A549 (cell line): ENCODE results near the gene EEFSEC. TPM values are rescaled to one million over a fixed set of nuclear protein-coding genes. Genes with fewer than 3 reads are reported as not detected.

ENCODE experiments used
- ATAC-seq, 2 experiments: fragments of 200-7000 bp in 1 of 2; fragments of >200 bp in 1 of 2; cut with Nextera tagmentation in 1 of 2; cut with Tn5 transposase in 1 of 2; 3 replicates each; pipeline versions ENCODE4 v1.8.0 to v1.9.1; 2018 to 2020; ENCODE audit warnings: mild to moderate bottlenecking in 1 of 2, moderate library complexity in 1 of 2
- CTCF ChIA-PET: fragments of 300-600 bp; sonication (Branson Sonifier 250); formaldehyde crosslinking; extraction: SDS; loops from one replicate; lab custom pipeline; 2021; ENCODE audit warnings: antibody characterized with exemption, inconsistent platforms; lab: Yijun Ruan, JAX
- POLR2A ChIA-PET: fragments of 350-600 bp; formaldehyde crosslinking; extraction: SDS; loops from one replicate; lab custom pipeline; 2021; ENCODE audit warnings: antibody characterized with exemption, inconsistent platforms; lab: Yijun Ruan, JAX
- DNase-seq, 2 experiments: peaks; one replicate each; pipeline versions ENCODE4 v3.0.0 to v3.0.0-alpha.2; 2011 to 2016; ENCODE audit warnings: low read depth in 1 of 2, low spot score in 1 of 2
- FAIRE-seq: peaks from 2 replicates; lab custom pipeline; 2011; peaks lifted over from hg19 to GRCh38; lab: Jason Lieb, UNC
- H3K27ac ChIP-seq, 2 experiments: fragments of >200 bp; sonication (Bioruptor Twin); formaldehyde crosslinking; 3 replicates each; pipeline ENCODE4 v1.5.1; 2016 to 2017
- H3K4me1 ChIP-seq: fragments of >200 bp; sonication (Bioruptor Twin); formaldehyde crosslinking; 3 replicates; pipeline ENCODE4 v1.6.1; 2016
- H3K4me2 ChIP-seq: fragments of >200 bp; sonication (Bioruptor Twin); formaldehyde crosslinking; 3 replicates; pipeline ENCODE4 v1.6.1; 2016
- H3K4me3 ChIP-seq: fragments of >200 bp; sonication (Bioruptor Twin); formaldehyde crosslinking; 3 replicates; pipeline ENCODE4 v1.5.1; 2016
- H3K9me3 ChIP-seq: fragments of >200 bp; sonication (Bioruptor Twin); formaldehyde crosslinking; 3 replicates; pipeline ENCODE4 v1.6.1; 2016
- CTCF ChIP-seq: fragments of >200 bp; sonication (Bioruptor Twin); formaldehyde crosslinking; IDR thresholded peaks from 3 replicates; pipeline ENCODE4 v1.5.1; 2016
- EHMT2 ChIP-seq: fragments of 200-600 bp; sonication (generic); IDR thresholded peaks from 2 replicates; pipeline ENCODE4 v1.6.1; 2016; ENCODE audit warnings: antibody characterized with exemption, low read depth, mild to moderate bottlenecking, moderate library complexity
- ELK1 ChIP-seq: fragments of 150-350 bp; IDR thresholded peaks from 2 replicates; pipeline ENCODE4 v1.6.1; 2014; ENCODE audit warnings: low read depth, mild to moderate bottlenecking, low read length
- FOSB ChIP-seq: fragments of 250-450 bp; sonication (Bioruptor Pico); IDR thresholded peaks from 2 replicates; pipeline ENCODE4 v1.5.0; 2020; ENCODE audit warnings: mild to moderate bottlenecking, moderate library complexity
- FOXS1 ChIP-seq: fragments of 250-450 bp; sonication (Bioruptor Pico); IDR thresholded peaks from 2 replicates; pipeline ENCODE4 v1.5.0; 2020; ENCODE audit warnings: mild to moderate bottlenecking, moderate library complexity
- GATA3 ChIP-seq: IDR thresholded peaks from 2 replicates; pipeline ENCODE4 v1.6.1; 2012; ENCODE audit warnings: borderline replicate concordance
- HDAC2 ChIP-seq: fragments of 200-600 bp; sonication (generic); IDR thresholded peaks from 2 replicates; pipeline ENCODE4 v1.6.1; 2016
- HOXA7 ChIP-seq: fragments of 250-450 bp; sonication (Bioruptor Pico); IDR thresholded peaks from 2 replicates; pipeline ENCODE4 v1.5.0; 2020; ENCODE audit warnings: mild to moderate bottlenecking, moderate library complexity
- KDM5A ChIP-seq: fragments of 200-600 bp; sonication (generic); IDR thresholded peaks from 2 replicates; pipeline ENCODE4 v1.6.1; 2016; ENCODE audit warnings: antibody characterized with exemption, mild to moderate bottlenecking
- MAFK ChIP-seq: fragments of 450-650 bp; IDR thresholded peaks from 2 replicates; pipeline ENCODE4 v1.6.1; 2014; ENCODE audit not compliant: partially characterized antibody
- NPAS2 ChIP-seq: fragments of 250-450 bp; sonication (Bioruptor Pico); IDR thresholded peaks from 2 replicates; pipeline ENCODE4 v1.8.0; 2022; ENCODE audit warnings: mild to moderate bottlenecking, moderate library complexity, borderline replicate concordance
- PHF8 ChIP-seq: fragments of 200-600 bp; sonication (generic); IDR thresholded peaks from 2 replicates; pipeline ENCODE4 v1.6.1; 2016; ENCODE audit warnings: low read depth, mild to moderate bottlenecking, antibody characterized with exemption, moderate library complexity, borderline replicate concordance
- POLR2A ChIP-seq: IDR thresholded peaks from 2 replicates; pipeline ENCODE4 v1.6.1; 2012; ENCODE audit warnings: mild to moderate bottlenecking, low read length
- RNF2 ChIP-seq: fragments of 200-600 bp; sonication (generic); IDR thresholded peaks from 2 replicates; pipeline ENCODE4 v1.6.1; 2016; ENCODE audit warnings: low read depth, mild to moderate bottlenecking, antibody characterized with exemption, moderate library complexity, borderline replicate concordance
- SREBF2 ChIP-seq: fragments of 450-650 bp; IDR thresholded peaks from 2 replicates; pipeline ENCODE4 v1.6.1; 2014; ENCODE audit warnings: mild to moderate bottlenecking, moderate library complexity
- TFCP2L1 ChIP-seq: fragments of 250-450 bp; sonication (Bioruptor Pico); IDR thresholded peaks from 2 replicates; pipeline ENCODE4 v1.5.0; 2021; ENCODE audit warnings: mild to moderate bottlenecking
- WGBS: methylation state at CpG from one replicate; pipeline ENCODE4 v1.1.6; 2017; ENCODE audit errors: missing lambda C conversion rate; 5-methylcytosine and 5-hydroxymethylcytosine counted together
- polyA plus RNA-seq, 4 experiments: library from polyadenylated mRNA; depleted of rRNA in 3 of 4; stranded (reverse); fragments of >200 nt; fragmentation: RNase III in 1 of 4; extraction: RNeasy Plus Mini Kit Qiagen cat#74134 plus additional on column Dnase treatment in 1 of 4; gene quantifications; 2 replicates in 3 of 4; 3 replicates in 1 of 4; pipeline ENCODE4 v1.2.3, GENCODE V29; 2011 to 2017
- TF ChIP-seq, protein P1 (sequence below): fragments of 450-650 bp; IDR thresholded peaks from 2 replicates; pipeline ENCODE4 v1.6.1; 2014; ENCODE audit warnings: antibody characterized with exemption

The EEFSEC gene
- polyA plus RNA-seq, 2 of the 4 experiments (the other 2 are of a cell fraction), result 6.9 to 7.3 TPM

- TF ChIP-seq EHMT2, result no peak
- TF ChIP-seq CTCF, result no peak
Measured at GRCh38 chr3:128355543-128355919, 202.2 kb downstream of the EEFSEC start (continued).

DNA sequence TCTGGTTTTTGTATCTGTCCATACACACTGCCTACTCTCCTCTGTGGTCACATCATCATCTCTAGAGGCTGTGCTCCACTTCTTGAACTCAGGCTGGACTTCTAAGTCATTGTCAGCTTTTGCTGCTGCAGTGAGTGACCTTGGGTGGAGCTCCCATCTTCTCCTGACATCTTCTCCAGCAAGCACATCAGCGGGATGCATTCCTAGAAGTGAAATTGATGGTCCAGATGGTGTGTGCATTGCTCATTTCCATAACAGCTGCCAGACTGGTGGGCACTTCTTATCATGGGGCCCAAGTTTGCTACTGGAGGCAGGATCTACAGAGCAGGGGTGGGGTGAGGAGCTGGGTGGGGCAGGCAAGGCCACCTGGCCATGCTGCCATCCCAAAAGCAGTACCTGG lies 203.5 kb downstream of the EEFSEC start:
- ATAC-seq (no peak), FAIRE-seq (no peak)
- Histone ChIP-seq H3K4me3 (no peak overlapping the region), H3K9me3 (no peaks in the 10 kb centered on the region), H3K4me2 (no peak overlapping the region), H3K27ac (no peak overlapping the region)
- WGBS, result 60% methylated on average over 1 of the region's 1 CpG
- POLR2A ChIA-PET, result no interaction called here
- no peak for TF ChIP-seq RNF2
- TF ChIP-seq, all 56 proteins: peak for 0
- peaks cover 15% of the 10 kb centered on the region; the same call in 2 of the 3 replicates for H3K4me1 ChIP-seq
- no peak for DNase-seq
- CTCF ChIA-PET, result interaction anchor here (0.9 to 1.2 kb wide), 2 partner anchors 14 to 246 kb away, joined by 3 read pairs; no protein-coding TSS in a partner anchor

GRCh38 chr3:128357538-128357937 lies 204.3 kb downstream of the EEFSEC start:
- 94% methylated on average over 3 of the region's 6 CpGs for WGBS
- no peak for TF ChIP-seq FOSB (CRISPR knock-in tag)
- no peak for TF ChIP-seq ELK1
- TF ChIP-seq, protein P1, sequence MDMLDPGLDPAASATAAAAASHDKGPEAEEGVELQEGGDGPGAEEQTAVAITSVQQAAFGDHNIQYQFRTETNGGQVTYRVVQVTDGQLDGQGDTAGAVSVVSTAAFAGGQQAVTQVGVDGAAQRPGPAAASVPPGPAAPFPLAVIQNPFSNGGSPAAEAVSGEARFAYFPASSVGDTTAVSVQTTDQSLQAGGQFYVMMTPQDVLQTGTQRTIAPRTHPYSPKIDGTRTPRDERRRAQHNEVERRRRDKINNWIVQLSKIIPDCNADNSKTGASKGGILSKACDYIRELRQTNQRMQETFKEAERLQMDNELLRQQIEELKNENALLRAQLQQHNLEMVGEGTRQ, result no peak
- no peak for TF ChIP-seq POLR2A
- no peak for TF ChIP-seq SREBF2
- TF ChIP-seq HDAC2, result no peak
- no peak for TF ChIP-seq FOXS1 (CRISPR knock-in tag)
- no peak for TF ChIP-seq KDM5A
- no peak for TF ChIP-seq TFCP2L1 (CRISPR knock-in tag)
- no peak for TF ChIP-seq CTCF
- TF ChIP-seq NPAS2 (CRISPR knock-in tag), result no peak
- no peak for TF ChIP-seq PHF8
- TF ChIP-seq MAFK, result no peak
- TF ChIP-seq HOXA7 (CRISPR knock-in tag), result no peak
- TF ChIP-seq GATA3, result no peak
- ATAC-seq (no peak), DNase-seq (no peak), FAIRE-seq (no peak)
- ChIA-PET CTCF (interaction anchor here (0.6 to 1.2 kb wide), 3 partner anchors 13 to 245 kb away, joined by 3 to 4 read pairs (median 3); no protein-coding TSS in a partner anchor), POLR2A (no interaction called here)
- H3K4me3 ChIP-seq, result no peak overlapping the region
- H3K4me1 ChIP-seq, result peaks cover 15% of the 10 kb centered on the region; the same call in 2 of the 3 replicates
- H3K4me2 ChIP-seq, result no peak overlapping the region
- H3K27ac ChIP-seq, result no peak overlapping the region
- H3K9me3 ChIP-seq, result no peaks in the 10 kb centered on the region
